HG03565 (cell line): Measurements from ENCODE around the gene NFIA.
"Not testable (repeated sequence)": the region's sequence is repeated elsewhere in the genome, so short reads cannot be mapped to it uniquely, and the experiment has no call there.

Experiments
- ATAC-seq: cut with Tn5 transposase; IDR thresholded peaks from one replicate; pipeline ENCODE4 v1.9.1; 2021; ENCODE audit warnings: mild to moderate bottlenecking, moderate library complexity; ENCODE audit not compliant: unreplicated experiment

Gene NFIA

DNA sequence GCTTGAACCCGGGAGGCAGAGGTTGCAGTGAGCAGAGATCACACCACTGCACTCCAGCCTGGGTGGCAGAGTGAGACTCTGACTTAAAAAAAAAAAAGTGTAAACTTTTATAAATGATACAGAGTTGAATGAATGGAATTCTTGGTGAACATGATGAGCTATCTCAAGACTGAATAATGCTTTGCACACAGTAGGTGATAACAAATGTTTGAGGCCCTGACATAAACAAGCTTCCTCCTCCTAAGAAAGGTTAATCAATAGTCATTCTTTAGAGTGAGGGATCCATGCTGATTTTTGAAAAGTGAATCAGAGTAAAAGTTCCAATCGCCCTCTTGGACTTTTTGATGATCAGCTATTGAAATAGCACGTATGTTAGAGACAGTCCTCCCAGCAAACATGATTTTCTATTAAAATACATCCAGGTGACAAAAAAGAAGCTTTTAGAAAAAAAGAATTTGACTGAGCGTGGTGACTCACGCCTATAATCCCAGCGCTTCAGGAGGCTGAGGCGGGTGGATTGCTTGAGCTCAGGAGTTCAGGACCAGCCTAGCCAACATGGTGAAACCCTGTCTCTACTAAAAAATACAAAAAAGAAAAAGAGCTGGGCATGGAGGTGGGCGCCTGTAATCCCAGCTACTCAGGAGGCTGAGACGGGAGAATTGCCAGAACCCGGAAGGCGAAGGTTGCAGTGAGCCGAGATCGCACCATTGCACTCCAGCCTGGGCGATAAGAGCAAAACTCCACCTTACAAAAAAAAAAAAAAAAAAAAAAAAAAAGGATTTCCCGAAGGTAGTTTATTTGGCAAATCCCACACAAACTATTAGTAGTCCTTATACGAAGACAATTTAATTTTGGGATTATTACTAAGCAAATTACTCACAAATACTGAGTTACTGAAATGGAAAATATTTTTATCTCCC lies 181.8 kb downstream of the NFIA start:
- ATAC-seq, result no peak

DNA sequence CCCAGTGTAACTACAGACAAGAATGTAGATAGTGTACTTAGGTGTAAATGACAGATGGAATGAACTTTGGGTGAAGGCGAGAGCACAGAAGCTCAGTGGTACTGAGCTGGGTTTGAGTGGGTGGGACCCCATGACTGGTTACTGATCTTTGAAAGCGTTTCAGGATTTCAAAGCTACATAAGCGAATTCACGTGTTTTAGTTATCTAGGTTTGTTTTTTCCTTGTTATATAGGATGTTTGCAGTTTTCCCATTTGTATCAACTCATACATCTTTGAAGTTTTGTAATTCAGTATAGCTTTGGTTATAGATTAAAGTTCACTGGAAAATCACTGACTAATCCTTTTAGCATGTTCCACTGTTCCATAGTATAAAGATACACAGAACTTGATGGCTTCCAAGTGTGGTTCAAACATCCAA lies 182.5 kb downstream of the NFIA start:
- no peak for ATAC-seq

DNA sequence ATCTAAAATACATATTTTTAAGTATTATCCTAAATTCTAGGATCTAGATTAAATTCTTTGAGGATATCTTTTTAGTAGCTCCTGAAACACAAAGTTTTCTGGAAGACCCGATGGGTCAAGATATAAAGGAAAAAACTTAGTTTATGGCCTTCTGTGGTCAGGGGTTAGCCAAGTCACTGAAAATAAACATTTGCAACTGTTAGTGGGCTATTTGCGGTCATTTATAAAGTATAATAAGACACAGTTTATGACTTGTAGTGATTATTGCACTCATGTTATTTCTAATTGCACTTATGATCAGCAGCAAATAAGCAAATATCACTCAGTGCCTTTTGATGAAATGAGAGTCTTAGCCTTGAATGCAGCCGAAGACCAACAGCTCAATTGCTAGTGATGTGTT lies 183.3 kb downstream of the NFIA start:
- no peak for ATAC-seq

DNA sequence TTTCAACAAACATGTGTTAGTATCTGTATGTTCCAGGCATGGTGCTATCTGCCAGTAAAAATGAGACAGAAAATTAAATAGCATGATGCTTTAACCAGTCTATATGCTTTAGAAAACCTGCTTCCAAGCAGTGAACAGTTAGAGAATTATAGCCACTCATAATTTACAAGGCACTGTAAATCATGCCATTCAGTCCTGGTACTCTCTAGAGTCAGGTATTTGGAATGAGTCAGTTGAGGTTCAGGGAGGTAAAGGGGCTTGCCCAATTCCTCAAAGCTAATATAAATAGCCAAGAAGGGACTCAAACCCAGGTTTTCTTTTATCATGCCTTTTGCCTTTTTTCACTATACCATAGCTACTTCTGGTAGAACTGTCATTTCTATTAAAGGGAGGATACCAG lies 184.4 kb downstream of the NFIA start:
- ATAC-seq, result no peak

DNA sequence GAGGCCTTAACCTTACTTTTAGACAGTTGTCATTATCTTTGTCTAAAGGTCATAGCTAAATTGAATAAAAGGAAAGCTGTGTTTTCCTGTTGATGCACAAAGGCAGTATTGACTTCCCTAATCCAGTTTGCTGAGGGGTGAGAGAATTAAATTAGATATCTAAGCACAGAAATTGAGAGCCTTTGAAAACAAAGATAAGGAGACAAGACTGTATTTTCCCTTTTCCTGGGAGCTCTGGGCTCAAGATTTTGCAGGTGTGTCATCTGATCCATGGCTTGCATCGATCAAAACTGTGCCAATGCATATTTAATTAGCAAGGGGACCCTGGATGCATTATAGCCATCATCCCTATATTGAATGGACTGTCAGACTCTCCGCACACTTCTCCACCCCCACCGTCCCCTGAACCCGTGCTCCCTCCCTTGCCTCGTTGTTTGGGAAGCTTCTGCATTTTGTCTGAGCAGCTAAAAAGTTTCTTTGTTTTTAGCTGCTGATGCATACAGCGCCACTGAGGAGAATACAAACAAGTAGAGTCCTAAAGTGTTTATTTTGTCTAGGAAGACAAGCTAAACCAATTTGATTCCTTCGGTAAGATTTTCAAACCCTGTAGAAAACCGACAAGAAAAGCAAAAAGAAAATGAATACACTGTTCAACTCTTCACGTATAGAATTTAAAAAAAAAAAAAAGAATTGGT lies 186.3 kb downstream of the NFIA start:
- no peak for ATAC-seq

DNA sequence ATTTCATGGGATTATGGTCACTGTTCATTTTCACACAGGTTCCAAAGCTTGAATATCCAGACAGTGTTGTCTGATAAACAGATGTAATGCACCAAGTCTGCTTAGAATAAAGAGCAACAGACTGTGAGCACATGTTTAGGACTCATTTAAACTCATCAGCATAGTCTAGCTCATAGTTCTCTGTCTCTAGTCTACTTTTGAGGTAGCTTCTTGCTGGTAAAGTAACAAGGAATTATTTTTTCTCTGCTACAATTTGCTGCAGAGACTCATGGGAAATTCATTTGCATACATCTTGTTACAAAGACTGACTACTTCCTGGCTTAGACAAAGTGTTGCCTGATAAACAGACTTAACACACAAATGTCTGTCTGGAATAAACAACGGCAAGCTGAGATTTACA lies 187.2 kb downstream of the NFIA start:
- no peak for ATAC-seq

DNA sequence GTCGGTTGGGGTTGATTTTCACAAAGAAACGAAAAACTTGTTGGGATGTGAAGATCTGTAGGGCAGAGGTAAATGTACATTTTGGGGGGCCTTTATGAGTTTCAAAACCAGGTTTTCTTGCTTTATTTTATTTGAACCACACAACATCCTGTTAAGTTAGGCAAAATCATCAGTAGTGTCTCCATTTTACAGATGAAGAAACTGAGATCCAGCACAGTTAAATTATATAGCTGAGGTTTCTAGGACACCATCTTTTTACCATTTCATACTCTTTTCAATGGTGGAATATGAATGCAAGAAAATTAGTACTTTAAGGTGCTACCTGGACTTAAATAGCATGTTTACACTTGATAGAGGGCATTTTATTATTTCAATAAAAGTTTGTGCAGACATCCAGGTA lies 187.7 kb downstream of the NFIA start:
- no peak for ATAC-seq

DNA sequence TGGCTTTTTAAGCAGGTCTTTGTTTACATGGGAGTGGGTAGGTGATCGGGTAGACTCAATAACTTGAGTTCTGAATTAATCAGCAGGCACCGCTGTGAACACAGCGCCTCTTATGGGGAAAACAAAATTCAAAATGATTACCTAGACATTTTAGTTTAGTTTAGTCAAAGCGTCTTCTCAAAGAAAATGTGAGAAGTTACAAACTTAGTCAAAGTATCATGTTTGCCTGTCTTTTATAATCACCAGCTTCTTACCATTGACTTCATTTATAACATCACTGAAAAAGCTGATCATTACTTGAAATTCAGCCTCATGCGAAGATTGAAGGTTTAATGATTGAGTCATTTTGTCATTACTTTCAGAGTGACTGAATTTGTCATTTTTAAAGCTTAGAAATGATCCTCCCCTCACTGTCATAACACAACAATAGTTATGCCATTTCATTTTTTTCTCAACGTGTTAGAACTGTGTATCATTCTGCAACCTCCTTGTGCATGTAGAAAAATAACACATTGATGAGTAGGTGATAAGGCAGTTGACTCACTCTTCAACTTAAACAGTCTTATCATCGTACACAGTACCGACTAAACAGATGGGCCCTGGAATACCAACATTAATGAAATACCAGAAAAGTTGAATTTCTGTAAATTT lies 188.5 kb downstream of the NFIA start:
- ATAC-seq, result no peak

DNA sequence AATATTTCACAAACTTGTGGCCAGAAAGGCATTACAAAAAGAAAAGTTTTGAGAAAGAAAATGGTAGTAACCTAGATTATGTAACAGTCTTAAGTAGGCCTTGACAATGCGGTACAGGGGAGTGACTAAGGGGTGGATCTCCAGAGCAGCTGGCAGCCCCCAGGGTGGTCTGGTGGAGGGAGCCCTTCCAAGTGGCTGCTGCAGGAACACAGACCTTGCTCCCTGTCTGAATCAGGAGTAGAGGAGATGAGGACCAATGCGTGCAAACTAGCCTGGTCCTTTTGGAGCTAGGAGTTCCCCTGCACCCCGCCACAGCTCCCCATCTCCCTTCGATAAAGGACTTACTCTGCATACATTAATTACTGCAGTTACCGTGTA lies 189.0 kb downstream of the NFIA start:
- no peak for ATAC-seq

DNA sequence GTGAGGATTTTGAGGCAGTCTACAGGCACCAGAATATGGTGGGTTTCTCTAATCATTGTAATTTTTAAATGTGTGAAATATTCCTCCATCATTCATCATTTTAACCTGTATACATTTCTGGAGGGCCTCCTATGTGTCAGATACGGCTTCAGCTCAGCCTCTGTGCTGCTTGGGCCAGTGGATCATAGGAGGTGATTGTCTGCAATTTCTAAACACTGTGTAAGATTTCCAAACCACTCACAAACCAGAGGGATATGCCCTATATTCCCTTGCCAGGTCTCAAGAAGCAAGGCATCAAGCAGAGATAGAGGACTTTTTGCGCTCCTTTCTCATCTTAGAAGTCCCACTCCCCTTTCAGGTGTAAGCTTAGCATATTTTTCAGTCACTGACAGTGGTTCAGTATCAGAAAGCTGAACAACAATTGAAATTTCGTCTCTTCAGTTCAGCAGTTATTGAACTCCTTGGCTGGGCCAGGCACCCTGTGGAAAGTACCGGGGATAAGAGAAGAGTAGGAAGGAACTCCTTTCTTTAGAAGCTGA lies 190.9 kb downstream of the NFIA start:
- ATAC-seq, result no peak

DNA sequence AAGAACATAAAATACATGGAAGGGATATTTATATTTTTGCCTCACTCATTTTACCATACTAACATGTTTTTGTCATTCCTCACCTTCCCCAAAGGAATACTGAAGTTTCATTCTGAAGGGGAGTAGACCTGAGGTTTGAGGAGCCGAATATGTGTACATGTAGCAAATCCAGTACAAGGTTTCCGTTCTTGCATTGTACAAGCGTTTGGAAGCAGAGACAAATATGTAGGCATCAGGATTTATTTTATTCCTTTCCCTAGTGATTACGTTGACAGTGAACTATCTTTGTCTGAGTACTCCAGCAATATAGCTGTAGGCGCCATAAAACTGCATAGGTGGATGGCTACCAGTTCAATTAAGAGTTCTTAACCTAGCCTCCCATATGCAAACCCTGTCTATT lies 191.5 kb downstream of the NFIA start:
- ATAC-seq, result no peak

DNA sequence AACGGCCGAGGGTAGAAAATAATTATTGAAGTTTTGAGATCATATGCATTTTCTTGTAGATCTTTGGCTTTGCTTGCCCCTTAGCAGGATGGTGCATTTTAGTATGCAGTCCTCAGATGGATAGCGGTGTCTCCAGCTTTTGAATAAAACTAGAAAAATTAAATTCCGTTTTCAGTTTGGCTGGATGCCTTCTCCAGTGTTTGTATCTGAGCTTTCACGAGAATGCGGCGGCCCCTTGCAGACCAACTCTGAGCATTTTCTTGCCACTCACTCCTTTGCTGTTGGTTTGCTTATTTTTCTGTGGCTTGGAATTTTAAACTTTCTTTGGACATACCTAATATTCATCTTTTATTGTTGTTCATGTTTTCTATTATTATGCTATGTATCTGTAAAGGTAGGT lies 192.6 kb downstream of the NFIA start:
- no peak for ATAC-seq

DNA sequence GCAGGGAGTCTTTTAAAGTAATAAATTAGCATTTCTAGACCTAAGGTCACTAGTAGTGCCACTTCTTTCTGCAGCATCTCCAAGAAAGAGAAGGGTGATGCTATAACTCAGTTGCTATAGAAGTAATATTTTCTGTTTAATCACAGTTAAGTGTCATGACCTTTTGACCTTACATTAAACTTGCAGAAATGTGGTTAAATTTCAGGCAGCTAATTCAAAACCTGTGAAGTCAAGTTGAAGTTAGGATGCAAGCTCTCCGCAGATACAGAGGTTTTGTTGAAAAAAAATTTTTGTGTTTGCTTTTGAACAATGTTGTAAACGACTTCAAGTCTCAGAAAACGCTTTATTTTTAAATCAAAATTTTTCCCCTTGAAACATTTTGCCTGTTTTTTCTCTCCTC lies 193.9 kb downstream of the NFIA start:
- no peak for ATAC-seq

DNA sequence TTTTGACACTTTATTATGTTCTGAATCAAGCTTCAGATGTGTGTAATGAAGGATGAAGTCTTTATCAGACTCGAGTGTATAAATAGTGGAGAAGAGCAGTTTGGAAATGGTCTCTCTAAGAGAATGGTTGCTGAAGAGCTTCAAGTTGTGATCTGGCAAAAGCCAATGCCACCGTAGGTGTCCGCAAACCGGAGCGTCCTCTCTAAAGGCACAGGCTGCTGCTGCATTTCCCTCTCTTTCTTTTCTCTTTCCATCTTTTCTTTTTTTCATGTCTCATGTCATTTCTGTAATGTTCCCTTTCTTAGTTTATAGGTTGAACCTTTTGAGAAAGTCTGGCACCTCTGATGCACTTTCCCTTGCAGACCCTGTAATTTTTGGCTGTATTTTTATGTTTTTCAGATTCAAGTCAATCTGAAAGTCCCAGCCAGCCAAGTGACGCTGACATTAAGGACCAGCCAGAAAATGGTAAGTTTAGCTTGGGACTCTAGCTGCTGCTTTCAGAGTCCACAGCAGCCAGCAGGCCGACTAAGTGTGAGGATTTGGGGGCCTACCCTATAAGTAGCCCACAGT lies 194.8 kb downstream of the NFIA start:
- no peak for ATAC-seq

DNA sequence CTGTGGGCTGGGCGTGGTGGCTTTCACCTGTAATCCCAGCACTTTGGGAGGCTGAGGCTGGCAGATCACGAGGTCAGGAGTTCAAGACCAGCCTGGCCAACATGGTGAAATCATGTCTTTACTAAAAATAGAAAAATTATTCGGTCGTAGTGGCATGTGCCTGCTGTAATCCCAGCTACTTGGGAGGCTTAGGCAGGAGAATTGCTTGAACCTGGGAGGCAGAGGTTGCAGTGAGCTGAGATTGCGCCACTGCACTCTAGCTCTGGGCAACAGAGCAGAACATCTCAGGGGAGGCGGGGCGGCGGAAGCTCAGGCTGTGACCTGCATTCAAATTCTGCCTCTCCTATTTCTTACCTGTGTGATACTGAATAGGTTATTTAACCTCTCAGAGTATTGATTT lies 196.1 kb downstream of the NFIA start:
- not testable (repeated sequence) for ATAC-seq

DNA sequence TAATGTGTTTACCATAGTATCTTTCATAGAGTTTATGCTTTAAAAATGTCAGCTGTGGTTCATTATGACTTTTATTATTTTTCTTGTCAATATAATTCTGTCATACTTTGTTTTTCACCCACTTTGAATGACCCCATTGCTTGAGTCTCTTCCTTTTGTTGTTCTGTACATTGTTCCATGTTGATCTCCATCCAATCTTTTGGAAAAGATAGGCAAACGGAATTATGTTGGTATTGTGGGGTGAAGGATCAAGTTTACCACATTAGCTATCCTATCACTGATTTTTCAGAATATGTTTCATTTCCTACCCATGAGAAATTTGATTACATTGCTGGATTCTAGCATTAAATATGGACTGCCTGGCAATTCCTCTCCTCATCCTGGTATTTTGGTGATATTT lies 196.6 kb downstream of the NFIA start:
- no peak for ATAC-seq

DNA sequence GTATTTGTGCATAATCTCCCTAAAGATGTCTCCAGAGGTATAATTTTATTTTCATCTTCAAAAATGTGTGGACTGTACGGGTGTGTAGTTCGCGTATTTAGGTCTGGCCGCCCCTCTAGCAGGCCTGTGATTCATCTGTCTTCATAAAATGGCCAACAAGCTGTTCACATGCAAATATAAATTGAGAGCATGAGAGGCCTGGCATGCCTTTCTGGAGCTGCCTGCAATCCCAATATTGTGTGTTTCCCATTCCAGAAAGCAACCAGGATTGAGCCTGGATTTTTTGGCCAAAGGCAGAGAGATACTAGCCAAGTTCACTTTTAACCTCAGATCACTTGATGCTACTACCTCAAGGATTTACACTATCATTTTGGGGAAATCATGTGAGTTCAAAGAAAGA lies 197.2 kb downstream of the NFIA start:
- no peak for ATAC-seq

DNA sequence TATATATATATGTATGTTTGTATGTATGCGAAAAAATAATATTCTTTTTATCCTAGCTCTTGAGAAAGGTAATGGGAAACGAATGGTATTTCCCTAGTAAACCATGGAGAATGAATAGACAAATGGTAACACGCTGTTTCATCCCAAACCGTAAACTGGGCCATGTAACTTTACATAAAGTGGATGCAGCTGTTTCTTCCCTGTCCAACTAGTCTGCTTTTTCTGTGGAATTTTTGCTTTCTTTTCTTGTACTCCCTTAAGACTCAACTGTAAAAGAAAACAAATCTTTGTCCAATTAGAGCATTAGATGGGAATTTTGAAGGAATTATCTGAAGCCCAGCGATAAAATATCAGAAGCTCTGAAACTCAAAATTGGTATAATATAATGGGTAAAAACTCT lies 198.1 kb downstream of the NFIA start:
- ATAC-seq, result no peak

DNA sequence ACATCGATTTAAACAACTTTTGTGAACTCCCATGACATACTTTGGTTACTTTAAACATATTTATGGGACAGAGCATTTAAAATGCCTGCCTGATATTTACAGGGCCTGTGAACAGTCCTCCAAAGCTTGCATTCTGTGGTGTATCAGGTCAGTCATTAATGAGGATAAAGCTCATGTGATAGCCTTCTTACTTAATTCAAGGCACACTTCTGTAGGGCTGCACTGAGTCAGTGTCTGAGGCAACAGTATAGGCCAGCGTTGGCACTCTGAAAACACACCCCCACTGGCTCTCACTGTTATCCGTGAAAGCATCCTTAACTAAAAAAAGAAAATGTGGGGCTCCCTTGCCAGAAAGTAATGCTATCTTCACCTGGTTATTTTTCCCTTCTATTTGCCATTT lies 200.0 kb downstream of the NFIA start:
- ATAC-seq, result no peak

DNA sequence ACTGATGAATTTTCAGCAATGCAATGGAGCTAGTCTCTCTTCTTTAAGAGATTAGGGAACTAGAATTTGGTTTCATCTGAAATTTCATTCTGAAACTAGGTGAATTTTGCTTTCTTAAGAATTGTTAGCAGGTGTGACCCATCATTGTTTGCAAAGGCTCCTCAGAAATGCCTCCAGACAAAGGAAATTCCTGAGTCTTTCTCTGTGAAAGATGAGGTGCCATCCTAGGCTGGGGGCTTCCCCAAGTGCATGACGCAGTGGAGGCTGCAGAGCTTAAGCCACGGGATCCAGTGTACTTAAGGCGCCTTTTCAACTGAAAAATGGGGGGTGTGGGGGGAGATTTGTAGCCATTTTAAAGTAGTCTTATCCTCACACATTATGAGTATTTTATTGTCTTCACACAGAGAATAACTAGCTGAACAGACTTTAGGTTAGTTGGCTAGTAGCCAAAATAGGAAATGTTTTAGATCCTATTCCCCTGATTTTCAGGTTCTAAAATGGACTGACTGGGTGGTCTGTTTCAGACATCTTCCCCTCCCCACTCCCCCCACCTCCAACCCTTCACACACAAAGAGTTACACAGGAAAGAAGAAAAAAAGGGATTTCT lies 202.0 kb downstream of the NFIA start:
- no peak for ATAC-seq

DNA sequence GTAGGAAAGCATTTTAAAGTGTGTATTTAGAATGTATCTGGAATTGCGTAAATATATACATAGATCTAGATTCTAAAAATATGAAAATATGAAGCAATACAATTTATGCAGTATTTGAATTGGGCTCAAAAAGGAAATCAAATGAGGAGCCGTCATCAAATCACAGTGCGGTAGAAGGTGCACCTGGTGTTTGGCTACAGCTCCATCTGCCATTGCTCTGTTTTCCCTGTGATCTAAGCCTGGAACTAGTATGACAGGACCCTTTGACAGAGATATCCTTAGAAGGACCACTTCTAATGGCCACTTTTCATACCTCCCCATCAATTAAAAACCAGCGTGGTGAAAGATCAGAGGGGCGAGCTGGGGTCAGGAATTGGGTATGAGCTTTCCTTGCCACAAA lies 202.6 kb downstream of the NFIA start:
- no peak for ATAC-seq
